MM.1S (cell line): ENCODE measurements around the gene PAPPA.

ENCODE experiments used
- DNase-seq: peaks from one replicate; pipeline ENCODE4 v3.0.0-alpha.2; 2015
- H2AFZ ChIP-seq: fragments of 300-600 bp; sonication (generic); 2 replicates; pipeline ENCODE4 v1.6.0; 2016; ENCODE audit warnings: antibody characterized with exemption, low read length
- H3F3A ChIP-seq: fragments of 300-600 bp; sonication (generic); 2 replicates; pipeline ENCODE4 v1.6.1; 2016; ENCODE audit warnings: mild to moderate bottlenecking, antibody characterized with exemption, low read length, moderate library complexity, mixed read lengths; ENCODE audit not compliant: insufficient read depth
- H3K27ac ChIP-seq: fragments of 300-600 bp; sonication (generic); 2 replicates; pipeline ENCODE4 v1.5.1; 2016; ENCODE audit warnings: mild to moderate bottlenecking, low read length
- H3K27me3 ChIP-seq: fragments of 300-600 bp; sonication (generic); replicated peaks from 2 replicates; pipeline ENCODE4 v1.6.0; 2016; ENCODE audit warnings: low read length; ENCODE audit not compliant: insufficient read depth
- H3K36me3 ChIP-seq: fragments of 300-600 bp; sonication (generic); replicated peaks from 2 replicates; pipeline ENCODE4 v1.6.1; 2016; ENCODE audit warnings: mild to moderate bottlenecking, low read length, mixed read lengths; ENCODE audit not compliant: insufficient read depth
- H3K4me1 ChIP-seq: fragments of 300-600 bp; sonication (generic); 2 replicates; pipeline ENCODE4 v1.6.1; 2016; ENCODE audit warnings: low read length, mixed read lengths
- H3K4me2 ChIP-seq: fragments of 300-600 bp; sonication (generic); 2 replicates; pipeline ENCODE4 v1.6.0; 2016; ENCODE audit warnings: low read depth, low read length
- H3K4me3 ChIP-seq: fragments of 300-600 bp; sonication (generic); 2 replicates; pipeline ENCODE4 v1.5.1; 2016; ENCODE audit warnings: low read length, mixed read lengths
- H3K79me2 ChIP-seq: fragments of 300-600 bp; sonication (generic); 2 replicates; pipeline ENCODE4 v1.6.1; 2016; ENCODE audit warnings: mixed run types, low read length, mixed read lengths
- H3K9ac ChIP-seq: fragments of 300-600 bp; sonication (generic); 2 replicates; pipeline ENCODE4 v1.6.1; 2016; ENCODE audit warnings: low read length, mixed read lengths
- H3K9me2 ChIP-seq: fragments of 300-600 bp; sonication (generic); replicated peaks from 2 replicates; pipeline ENCODE4 v1.6.1; 2016; ENCODE audit warnings: mild to moderate bottlenecking, low read length, mixed read lengths; ENCODE audit not compliant: insufficient read depth
- H3K9me3 ChIP-seq: fragments of 300-600 bp; sonication (generic); replicated peaks from 2 replicates; pipeline ENCODE4 v1.6.1; 2016; ENCODE audit warnings: mild to moderate bottlenecking, low read length, mixed read lengths; ENCODE audit not compliant: insufficient read depth
- H4K20me1 ChIP-seq: fragments of 300-600 bp; sonication (generic); 2 replicates; pipeline ENCODE4 v1.6.1; 2016; ENCODE audit warnings: mild to moderate bottlenecking, low read length, moderate library complexity, mixed read lengths; ENCODE audit not compliant: insufficient read depth
- EZH2 ChIP-seq: fragments of 300-600 bp; sonication (generic); optimal IDR thresholded peaks from 2 replicates; pipeline ENCODE3; 2017; ENCODE audit warnings: low read depth, mild to moderate bottlenecking, antibody characterized with exemption, low read length, mixed read lengths
- EZH2phosphoT487 ChIP-seq: fragments of 300-600 bp; sonication (generic); IDR thresholded peaks from 2 replicates; pipeline ENCODE4 v1.6.1; 2018; ENCODE audit warnings: antibody characterized with exemption, low read length
- TF ChIP-seq, protein P1 (sequence below): fragments of 300-600 bp; sonication (generic); IDR thresholded peaks from 2 replicates; pipeline ENCODE4 v1.5.1; 2016; ENCODE audit warnings: antibody characterized with exemption, low read length, mixed read lengths

Gene PAPPA

DNA sequence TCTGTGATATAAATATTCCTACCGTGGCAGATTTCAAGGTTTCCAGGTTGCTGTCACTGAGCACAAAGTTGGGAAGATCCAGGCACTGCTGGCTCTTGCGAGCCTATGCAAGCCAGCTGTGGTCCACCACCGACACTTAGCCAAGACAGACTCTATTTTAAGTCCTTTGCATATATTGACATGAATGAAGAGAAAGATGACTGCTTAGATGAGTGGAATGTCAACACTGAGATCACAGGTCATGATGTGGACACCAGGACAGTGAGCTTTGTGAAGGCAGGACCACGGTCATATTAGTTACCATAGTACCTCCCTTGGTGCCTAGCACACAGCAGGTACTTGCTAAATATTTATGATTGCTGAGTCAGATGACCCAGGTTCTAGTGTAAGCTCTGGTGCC is 217.0 kb downstream of the PAPPA start:
- no peak for TF ChIP-seq EZH2
- TF ChIP-seq, protein P1, sequence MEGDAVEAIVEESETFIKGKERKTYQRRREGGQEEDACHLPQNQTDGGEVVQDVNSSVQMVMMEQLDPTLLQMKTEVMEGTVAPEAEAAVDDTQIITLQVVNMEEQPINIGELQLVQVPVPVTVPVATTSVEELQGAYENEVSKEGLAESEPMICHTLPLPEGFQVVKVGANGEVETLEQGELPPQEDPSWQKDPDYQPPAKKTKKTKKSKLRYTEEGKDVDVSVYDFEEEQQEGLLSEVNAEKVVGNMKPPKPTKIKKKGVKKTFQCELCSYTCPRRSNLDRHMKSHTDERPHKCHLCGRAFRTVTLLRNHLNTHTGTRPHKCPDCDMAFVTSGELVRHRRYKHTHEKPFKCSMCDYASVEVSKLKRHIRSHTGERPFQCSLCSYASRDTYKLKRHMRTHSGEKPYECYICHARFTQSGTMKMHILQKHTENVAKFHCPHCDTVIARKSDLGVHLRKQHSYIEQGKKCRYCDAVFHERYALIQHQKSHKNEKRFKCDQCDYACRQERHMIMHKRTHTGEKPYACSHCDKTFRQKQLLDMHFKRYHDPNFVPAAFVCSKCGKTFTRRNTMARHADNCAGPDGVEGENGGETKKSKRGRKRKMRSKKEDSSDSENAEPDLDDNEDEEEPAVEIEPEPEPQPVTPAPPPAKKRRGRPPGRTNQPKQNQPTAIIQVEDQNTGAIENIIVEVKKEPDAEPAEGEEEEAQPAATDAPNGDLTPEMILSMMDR: no peak
- no peak for TF ChIP-seq EZH2phosphoT487
- H3K27me3 ChIP-seq: no peaks in the 10 kb centered on the region
- H3K9me2 ChIP-seq: no peaks in the 10 kb centered on the region
- H3K36me3 ChIP-seq: no peaks in the 10 kb centered on the region
- H3K27ac ChIP-seq: no peak overlapping the region
- H2AFZ ChIP-seq: no peak overlapping the region
- H3K4me2 ChIP-seq: no peak overlapping the region
- no peaks in the 10 kb centered on the region for H3K9me3 ChIP-seq
- no peaks in the 10 kb centered on the region for H4K20me1 ChIP-seq
- no peaks in the 10 kb centered on the region for H3K4me1 ChIP-seq
- H3K79me2 ChIP-seq: no peaks in the 10 kb centered on the region
- DNase-seq: no peak
- no peaks in the 10 kb centered on the region for H3F3A ChIP-seq
- no peak overlapping the region for H3K9ac ChIP-seq
- no peak overlapping the region for H3K4me3 ChIP-seq

DNA sequence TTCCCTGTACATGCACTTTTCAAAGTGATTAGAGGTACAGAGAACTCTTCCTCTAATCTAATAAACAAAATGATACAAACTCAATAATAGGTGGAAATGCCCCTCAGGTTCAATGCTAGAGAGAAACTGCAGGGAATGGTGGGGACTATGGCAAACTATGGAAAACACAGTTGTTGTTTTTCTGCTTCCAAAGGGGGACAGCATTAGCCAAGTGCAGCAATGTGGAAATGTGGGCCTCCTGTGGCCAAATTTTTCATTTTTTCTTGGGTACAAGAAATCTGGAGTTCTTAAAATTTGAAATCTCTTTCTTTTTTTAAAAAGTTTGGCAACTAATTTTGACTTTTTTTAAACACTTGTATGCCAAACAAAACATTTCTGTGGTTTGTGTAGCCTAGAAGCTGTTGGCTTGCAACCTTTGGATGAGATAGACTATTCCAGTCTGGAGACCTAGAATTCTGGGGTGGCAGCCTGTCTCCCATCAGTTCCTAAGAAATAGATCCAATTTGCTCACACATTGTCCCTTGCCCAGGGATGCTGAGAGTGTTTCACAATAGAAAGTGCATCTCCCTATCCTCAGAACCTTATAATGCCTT is 218.6 kb downstream of the PAPPA start:
- H3K4me3 ChIP-seq: no peak overlapping the region
- H3F3A ChIP-seq: no peaks in the 10 kb centered on the region
- H3K9me2 ChIP-seq: no peaks in the 10 kb centered on the region
- no peaks in the 10 kb centered on the region for H3K36me3 ChIP-seq
- H3K27ac ChIP-seq: no peak overlapping the region
- no peak for TF ChIP-seq EZH2phosphoT487
- TF ChIP-seq, protein P1: no peak
- TF ChIP-seq EZH2: no peak
- no peaks in the 10 kb centered on the region for H3K4me1 ChIP-seq
- H2AFZ ChIP-seq: no peak overlapping the region
- no peak for DNase-seq
- H3K27me3 ChIP-seq: no peaks in the 10 kb centered on the region
- no peak overlapping the region for H3K4me2 ChIP-seq
- no peaks in the 10 kb centered on the region for H3K9me3 ChIP-seq
- H4K20me1 ChIP-seq: no peaks in the 10 kb centered on the region
- no peaks in the 10 kb centered on the region for H3K79me2 ChIP-seq
- no peak overlapping the region for H3K9ac ChIP-seq

DNA sequence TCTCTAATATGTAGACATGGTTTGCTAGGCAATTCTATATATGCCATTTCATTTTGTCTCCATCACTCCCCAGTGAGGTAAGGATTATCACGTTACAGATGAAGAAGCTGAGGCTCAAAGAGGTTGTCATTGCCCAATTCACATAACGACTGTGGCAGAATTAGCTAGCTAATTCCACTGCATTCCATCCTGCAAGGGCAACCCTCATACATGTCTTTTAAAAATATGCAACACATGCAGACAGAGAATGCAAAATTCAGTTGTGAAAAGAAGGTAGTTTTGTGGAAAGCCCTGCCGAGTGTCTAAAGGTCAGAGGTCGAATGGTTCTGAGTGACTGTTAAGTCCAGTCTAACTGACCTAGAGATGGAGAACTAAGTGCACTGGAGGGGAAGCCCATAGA is 219.2 kb downstream of the PAPPA start:
- H3K4me3 ChIP-seq: no peak overlapping the region
- H3F3A ChIP-seq: no peaks in the 10 kb centered on the region
- no peak for DNase-seq
- H3K27me3 ChIP-seq: no peaks in the 10 kb centered on the region
- no peaks in the 10 kb centered on the region for H3K4me1 ChIP-seq
- H3K36me3 ChIP-seq: no peaks in the 10 kb centered on the region
- no peaks in the 10 kb centered on the region for H3K79me2 ChIP-seq
- no peak overlapping the region for H2AFZ ChIP-seq
- H3K9me2 ChIP-seq: no peaks in the 10 kb centered on the region
- H3K4me2 ChIP-seq: no peak overlapping the region
- no peaks in the 10 kb centered on the region for H4K20me1 ChIP-seq
- no peaks in the 10 kb centered on the region for H3K9me3 ChIP-seq
- TF ChIP-seq EZH2phosphoT487 (no peak), EZH2 (no peak)
- TF ChIP-seq, protein P1: no peak
- no peak overlapping the region for H3K27ac ChIP-seq
- no peak overlapping the region for H3K9ac ChIP-seq
